KOPT-K1 (cell line): ENCODE results near the gene CCDC93.

Source experiments
- H3K27ac ChIP-seq: fragments of 200-600 bp; sonication (generic); 2 replicates; pipeline ENCODE4 v1.5.1; 2016; ENCODE audit warnings: antibody characterized with exemption, mild to moderate bottlenecking, low read depth, low read length; ENCODE audit not compliant: poor library complexity, severe bottlenecking
- H3K36me3 ChIP-seq: fragments of 200-600 bp; sonication (generic); 2 replicates; pipeline ENCODE4 v1.5.1; 2017; ENCODE audit warnings: antibody characterized with exemption, mild to moderate bottlenecking, low read length, moderate library complexity; ENCODE audit not compliant: insufficient read depth
- H3K9me3 ChIP-seq: fragments of 200-600 bp; sonication (generic); 2 replicates; pipeline ENCODE4 v1.5.1; 2017; ENCODE audit warnings: antibody characterized with exemption, low read length, mild to moderate bottlenecking; ENCODE audit not compliant: insufficient read depth, poor library complexity, severe bottlenecking

CCDC93 gene

GRCh38 chr2:118050974-118051373 lies 37.1 kb upstream of the CCDC93 start:
- no peak overlapping the region for H3K27ac ChIP-seq
- H3K36me3 ChIP-seq = no peaks in the 10 kb centered on the region
- H3K9me3 ChIP-seq = no peaks in the 10 kb centered on the region

DNA sequence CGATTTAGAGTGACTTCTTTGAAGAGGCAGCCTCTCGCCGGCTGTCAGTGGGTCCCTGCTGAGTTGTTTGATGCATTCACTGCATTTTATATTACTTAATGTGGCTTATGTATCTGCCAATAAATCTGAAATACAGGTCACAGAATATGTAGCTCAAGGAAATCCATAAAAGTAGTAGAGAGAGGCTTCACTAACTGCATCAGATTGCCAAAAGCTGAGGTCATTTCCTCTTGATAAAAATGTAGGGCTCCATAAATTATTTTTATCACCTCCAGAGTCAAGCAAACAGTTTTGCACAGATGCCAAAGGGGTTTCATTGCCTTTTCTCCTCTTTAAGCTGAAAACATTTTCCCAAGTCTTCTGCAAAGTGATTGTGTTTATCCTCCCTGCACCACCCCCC lies 36.5 kb upstream of the CCDC93 start:
- Histone ChIP-seq H3K9me3 (no peaks in the 10 kb centered on the region), H3K36me3 (no peaks in the 10 kb centered on the region), H3K27ac (no peak overlapping the region)

- no peaks in the 10 kb centered on the region for H3K36me3 ChIP-seq
- no peak overlapping the region for H3K27ac ChIP-seq
- no peaks in the 10 kb centered on the region for H3K9me3 ChIP-seq
Observed at GRCh38 chr2:118049816-118050140, 35.9 kb upstream of the CCDC93 start.

DNA sequence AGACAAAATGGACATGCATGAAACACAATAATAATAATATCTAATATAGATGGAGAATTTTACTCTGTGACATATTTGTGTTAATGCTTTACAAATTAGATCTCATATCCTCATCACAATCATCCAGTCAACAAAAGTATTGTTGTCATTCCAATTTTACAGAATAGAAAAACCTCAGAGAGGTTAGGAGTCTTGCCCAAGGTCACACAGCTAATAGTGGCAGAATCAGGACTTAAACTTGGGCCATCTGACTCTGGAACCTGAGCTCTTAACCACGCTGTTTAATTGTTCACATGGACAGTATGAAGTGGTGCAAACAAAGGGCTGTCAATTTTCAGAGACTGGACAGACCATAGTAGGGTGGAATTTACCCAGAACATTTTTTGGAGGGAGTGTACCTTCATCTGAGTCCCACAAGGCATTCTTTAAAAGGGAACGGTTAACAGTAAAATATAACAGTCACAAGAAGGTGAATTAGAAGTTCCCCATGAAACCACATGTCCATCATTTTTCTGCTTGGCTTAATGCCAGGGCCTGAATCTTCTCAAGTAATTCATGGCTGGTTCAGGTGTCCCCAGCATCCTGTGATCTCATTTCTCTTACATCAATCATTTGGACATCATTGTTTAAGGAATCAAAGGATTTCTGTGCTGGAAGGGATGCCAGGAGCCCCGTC lies 35.4 kb upstream of the CCDC93 start:
- no peaks in the 10 kb centered on the region for H3K9me3 ChIP-seq
- no peak overlapping the region for H3K27ac ChIP-seq
- no peaks in the 10 kb centered on the region for H3K36me3 ChIP-seq

DNA sequence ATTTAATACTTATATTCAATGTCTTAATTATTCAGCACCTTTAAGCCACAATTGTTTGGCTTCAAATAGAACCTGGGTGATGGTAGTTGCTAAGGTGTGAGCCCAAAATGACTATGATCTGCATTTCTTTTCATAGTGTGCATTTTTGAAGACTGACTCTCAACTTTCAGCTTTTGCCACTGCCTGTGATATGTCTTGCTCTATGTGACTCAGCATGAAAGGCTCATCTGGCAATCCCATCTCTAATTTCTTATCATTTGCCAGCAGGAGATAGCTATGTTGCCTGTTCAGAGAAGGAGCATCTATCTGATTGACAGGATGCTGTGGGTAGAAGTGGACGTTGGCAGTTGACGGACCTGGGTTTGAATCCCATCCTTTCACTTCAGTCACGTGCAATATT lies 34.5 kb upstream of the CCDC93 start:
- Histone ChIP-seq H3K9me3 (no peaks in the 10 kb centered on the region), H3K27ac (no peak overlapping the region), H3K36me3 (no peaks in the 10 kb centered on the region)

GRCh38 chr2:118047380-118047826 lies 33.5 kb upstream of the CCDC93 start:
- no peaks in the 10 kb centered on the region for H3K9me3 ChIP-seq
- H3K27ac ChIP-seq = no peak overlapping the region

DNA sequence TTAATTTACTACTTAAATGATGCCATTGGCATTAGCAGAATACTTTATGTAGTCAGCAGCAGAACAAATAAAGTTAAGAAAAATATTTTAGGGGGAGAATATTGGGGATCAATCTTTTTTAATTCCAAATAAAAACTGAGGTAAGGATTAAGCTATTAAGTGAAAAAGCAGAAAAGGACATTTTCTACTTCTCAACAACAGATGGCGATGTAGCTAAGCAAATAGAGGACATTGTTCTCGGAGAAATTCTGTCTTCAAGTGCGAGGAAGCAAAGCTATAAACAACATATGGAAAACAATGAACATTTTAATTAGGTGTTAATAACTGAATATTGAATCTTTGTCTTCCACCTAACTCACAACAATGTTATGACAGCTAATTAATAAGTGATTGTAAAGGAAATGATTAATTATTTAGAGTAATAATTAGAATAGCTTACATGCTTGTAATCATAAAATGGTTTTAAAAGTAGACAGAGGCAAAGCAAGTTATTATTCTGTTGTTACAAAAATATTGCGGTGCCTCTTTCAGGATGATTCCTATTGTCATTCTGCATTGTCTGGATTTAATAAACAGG lies 32.9 kb upstream of the CCDC93 start:
- H3K9me3 ChIP-seq = no peaks in the 10 kb centered on the region
- no peaks in the 10 kb centered on the region for H3K36me3 ChIP-seq
- H3K27ac ChIP-seq = no peak overlapping the region

More at GRCh38 chr2:118047380-118047826, 33.5 kb upstream of the CCDC93 start:
- no peaks in the 10 kb centered on the region for H3K36me3 ChIP-seq

DNA sequence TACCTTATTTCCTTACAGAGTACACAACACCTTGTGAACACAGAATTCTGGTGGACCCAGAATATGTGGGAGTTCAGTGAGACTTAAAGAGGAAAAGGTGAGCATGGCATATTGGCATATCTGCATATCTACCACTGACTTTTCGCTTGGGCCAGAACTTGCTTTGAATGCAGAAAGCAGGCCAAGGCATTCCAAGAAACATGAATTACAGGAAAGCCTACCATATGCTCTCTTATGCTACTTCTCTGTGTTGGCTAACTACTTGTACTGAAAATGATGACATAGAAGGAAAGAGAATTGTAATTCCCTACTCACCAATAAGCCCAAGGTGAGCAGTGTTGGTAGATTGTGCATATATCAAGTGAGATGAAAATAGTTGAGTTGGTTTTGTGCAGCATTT lies 31.4 kb upstream of the CCDC93 start:
- no peaks in the 10 kb centered on the region for H3K9me3 ChIP-seq
- H3K27ac ChIP-seq = no peak overlapping the region
- no peaks in the 10 kb centered on the region for H3K36me3 ChIP-seq

- H3K36me3 ChIP-seq = no peaks in the 10 kb centered on the region
- H3K9me3 ChIP-seq = no peaks in the 10 kb centered on the region
Observed at GRCh38 chr2:118044854-118045253, 31.0 kb upstream of the CCDC93 start.

GRCh38 chr2:118044103-118044716 lies 30.3 kb upstream of the CCDC93 start:
- Histone ChIP-seq H3K36me3 (no peaks in the 10 kb centered on the region), H3K27ac (no peak overlapping the region), H3K9me3 (no peaks in the 10 kb centered on the region)

More at GRCh38 chr2:118044854-118045253, 31.0 kb upstream of the CCDC93 start:
- H3K27ac ChIP-seq = no peak overlapping the region

DNA sequence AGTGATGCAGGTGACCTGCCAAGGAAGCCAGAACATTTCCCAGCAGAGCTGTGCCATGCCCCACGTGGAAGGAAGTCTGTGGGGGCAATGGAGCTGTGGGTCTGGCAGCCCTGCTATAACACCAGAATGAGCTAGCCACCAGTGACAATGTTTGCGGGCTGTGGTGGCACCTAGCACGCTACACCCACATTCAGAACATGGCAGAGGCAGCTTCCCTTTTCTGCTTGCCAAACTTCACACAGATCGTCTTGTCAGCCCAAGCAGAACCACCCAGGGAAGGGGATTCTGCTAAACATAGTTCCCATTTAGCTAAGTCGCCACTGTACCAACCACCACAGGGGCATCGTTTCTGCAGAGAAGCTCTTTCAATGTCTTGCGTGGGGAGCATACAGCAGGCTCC lies 27.0 kb upstream of the CCDC93 start:
- Histone ChIP-seq H3K27ac (no peak overlapping the region), H3K36me3 (no peaks in the 10 kb centered on the region), H3K9me3 (peaks cover 7% of the 10 kb centered on the region)

- Histone ChIP-seq H3K9me3 (peaks cover 11% of the 10 kb centered on the region), H3K27ac (no peak overlapping the region), H3K36me3 (no peaks in the 10 kb centered on the region)
Observed at GRCh38 chr2:118032169-118033013, 18.5 kb upstream of the CCDC93 start.

GRCh38 chr2:118031566-118031965 lies 17.7 kb upstream of the CCDC93 start:
- peaks cover 11% of the 10 kb centered on the region for H3K9me3 ChIP-seq
- no peak overlapping the region for H3K27ac ChIP-seq

GRCh38 chr2:118029025-118029424 lies 15.2 kb upstream of the CCDC93 start:
- H3K27ac ChIP-seq = no peak overlapping the region
- no peaks in the 10 kb centered on the region for H3K36me3 ChIP-seq
- H3K9me3 ChIP-seq = no peaks in the 10 kb centered on the region

More at GRCh38 chr2:118031566-118031965, 17.7 kb upstream of the CCDC93 start:
- no peaks in the 10 kb centered on the region for H3K36me3 ChIP-seq

DNA sequence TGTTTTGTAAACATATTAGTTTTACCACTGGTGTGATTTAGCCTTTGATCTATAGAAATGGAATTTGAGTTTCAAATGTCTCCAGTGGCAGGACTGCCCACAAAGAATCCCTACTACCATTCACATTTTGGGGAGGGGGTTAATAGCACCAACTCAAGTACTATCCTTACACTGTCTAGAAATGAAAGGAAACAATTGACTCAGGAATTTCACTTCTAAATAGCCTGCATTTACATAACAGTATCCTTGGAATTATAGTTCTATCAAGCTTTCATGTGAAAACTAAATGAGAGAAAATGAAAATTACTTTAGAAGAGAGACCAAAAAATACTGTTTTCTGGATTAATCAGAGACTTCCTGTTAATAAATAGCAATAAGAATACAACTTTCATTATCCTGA lies 7.5 kb upstream of the CCDC93 start:
- Histone ChIP-seq H3K36me3 (no peaks in the 10 kb centered on the region), H3K27ac (no peak overlapping the region), H3K9me3 (no peaks in the 10 kb centered on the region)
